ENCODE results near the gene COL12A1. TPM values are rescaled to one million over a fixed set of nuclear protein-coding genes. Genes with fewer than 3 reads are reported as not detected.

The COL12A1 gene
- polyA plus RNA-seq, 1 donor (not counting 4 experiments of a cell fraction or from before 2014, with no cell fraction given): 96.9 TPM

DNA sequence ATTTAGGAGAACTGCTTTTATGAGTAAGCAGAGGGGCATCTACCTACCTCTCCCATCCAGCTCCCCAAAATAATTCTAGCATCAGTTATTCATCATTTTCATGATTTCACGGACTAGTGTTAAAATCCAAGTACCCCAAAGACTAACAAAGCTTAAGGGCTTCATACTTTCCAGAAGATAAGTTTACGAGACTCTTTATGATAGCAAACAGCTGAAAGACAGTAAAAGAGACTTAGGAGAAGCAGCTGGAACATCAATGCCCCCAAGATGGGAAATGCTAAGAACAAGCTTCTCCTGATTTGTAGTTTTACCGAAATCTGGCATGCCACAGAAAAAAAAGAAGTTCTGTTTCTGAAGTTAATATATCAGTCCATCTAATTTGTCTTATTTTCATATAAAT, 70.0 kb downstream of the COL12A1 start:
- no peak for FAIRE-seq
- dilution Hi-C loops (cut with MboI; ENCODE audit: extremely low pct_ligation_motif_present, low sequenced_read_pairs): no loop called here
- no peak for TF ChIP-seq EZH2 (IDR thresholded peaks at IDR 0.05; ENCODE audit: low read length)
- TF ChIP-seq, protein P1, sequence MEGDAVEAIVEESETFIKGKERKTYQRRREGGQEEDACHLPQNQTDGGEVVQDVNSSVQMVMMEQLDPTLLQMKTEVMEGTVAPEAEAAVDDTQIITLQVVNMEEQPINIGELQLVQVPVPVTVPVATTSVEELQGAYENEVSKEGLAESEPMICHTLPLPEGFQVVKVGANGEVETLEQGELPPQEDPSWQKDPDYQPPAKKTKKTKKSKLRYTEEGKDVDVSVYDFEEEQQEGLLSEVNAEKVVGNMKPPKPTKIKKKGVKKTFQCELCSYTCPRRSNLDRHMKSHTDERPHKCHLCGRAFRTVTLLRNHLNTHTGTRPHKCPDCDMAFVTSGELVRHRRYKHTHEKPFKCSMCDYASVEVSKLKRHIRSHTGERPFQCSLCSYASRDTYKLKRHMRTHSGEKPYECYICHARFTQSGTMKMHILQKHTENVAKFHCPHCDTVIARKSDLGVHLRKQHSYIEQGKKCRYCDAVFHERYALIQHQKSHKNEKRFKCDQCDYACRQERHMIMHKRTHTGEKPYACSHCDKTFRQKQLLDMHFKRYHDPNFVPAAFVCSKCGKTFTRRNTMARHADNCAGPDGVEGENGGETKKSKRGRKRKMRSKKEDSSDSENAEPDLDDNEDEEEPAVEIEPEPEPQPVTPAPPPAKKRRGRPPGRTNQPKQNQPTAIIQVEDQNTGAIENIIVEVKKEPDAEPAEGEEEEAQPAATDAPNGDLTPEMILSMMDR (optimal IDR thresholded peaks at IDR 0.05 in 1 of 3, IDR thresholded peaks at IDR 0.05 in 1 of 3, conservative IDR thresholded peaks at IDR 0.05 in 1 of 3; ENCODE audit: extremely low read depth in 1 of 3, insufficient read depth in 2 of 3, low read length in 3 of 3): no peak

DNA sequence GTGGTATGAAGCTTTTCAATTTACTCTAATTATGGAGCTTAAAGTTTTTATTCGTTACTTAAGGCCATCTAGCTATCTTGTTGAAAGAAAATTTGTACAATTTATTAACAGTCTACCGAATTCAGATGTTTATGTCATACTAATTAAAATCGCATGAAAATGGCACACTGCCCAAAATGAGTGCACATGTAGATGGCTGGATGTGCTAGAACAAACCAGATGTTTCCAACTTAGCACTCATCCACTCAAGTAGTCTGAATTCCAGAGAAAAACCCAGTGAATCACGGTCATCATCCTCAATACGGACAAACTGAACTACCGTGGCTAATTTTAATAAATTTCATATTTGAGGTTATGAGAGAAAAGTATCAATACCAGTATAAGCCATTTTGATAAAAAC, 70.4 kb downstream of the COL12A1 start:
- Histone ChIP-seq H3K4me1 (ENCODE audit: control insufficient read depth, extremely low read depth, insufficient read depth, low read length) (no peaks in the 10 kb centered on the region), H3K9me3 (ENCODE audit: control insufficient read depth, low read depth, low read length) (no peaks in the 10 kb centered on the region), H3K9me1 (ENCODE audit: control insufficient read depth, extremely low read depth, insufficient read depth, low read length) (no peaks in the 10 kb centered on the region), H4K20me1 (ENCODE audit: control insufficient read depth, extremely low read depth, insufficient read depth, low read length) (no peaks in the 10 kb centered on the region), H3K4me2 (ENCODE audit: control insufficient read depth, extremely low read depth, insufficient read depth, low read depth, low read length) (no peak overlapping the region), H3K79me2 (ENCODE audit: control insufficient read depth, insufficient read depth, low read length) (no peaks in the 10 kb centered on the region), H3K36me3 (ENCODE audit: control insufficient read depth in 2 of 2, extremely low read depth in 1 of 2, insufficient read depth in 2 of 2, low read length in 2 of 2) (peaks cover 29 to 38% of the 10 kb centered on the region in 2 experiments), H3K4me3 (ENCODE audit: control insufficient read depth in 2 of 3, extremely low read depth in 1 of 3, insufficient read depth in 2 of 3, low read depth in 1 of 3, low read length in 3 of 3) (no peak overlapping the region), H3K27ac (ENCODE audit: control insufficient read depth, insufficient read depth, low read length) (no peak overlapping the region), H2AFZ (ENCODE audit: control insufficient read depth, low read length) (no peak overlapping the region), H3K9ac (ENCODE audit: control insufficient read depth, extremely low read depth, insufficient read depth, low read length) (no peak overlapping the region), H3K27me3 (ENCODE audit: control insufficient read depth, extremely low read depth, insufficient read depth, low read length) (no peaks in the 10 kb centered on the region)
- DNase-seq (ENCODE audit: low read depth, low spot score): no peak
- FAIRE-seq: no peak
- dilution Hi-C loops (cut with MboI; ENCODE audit: extremely low pct_ligation_motif_present, low sequenced_read_pairs): no loop called here
- TF ChIP-seq EZH2 (IDR thresholded peaks at IDR 0.05; ENCODE audit: low read length): no peak
- TF ChIP-seq, protein P1 (optimal IDR thresholded peaks at IDR 0.05 in 1 of 3, IDR thresholded peaks at IDR 0.05 in 1 of 3, conservative IDR thresholded peaks at IDR 0.05 in 1 of 3; ENCODE audit: extremely low read depth in 1 of 3, insufficient read depth in 2 of 3, low read length in 3 of 3): no peak

More for the DNA sequence above, 70.0 kb downstream of the COL12A1 start:
- H3K79me2 ChIP-seq (ENCODE audit: control insufficient read depth, insufficient read depth, low read length): no peaks in the 10 kb centered on the region
- H3K4me1 ChIP-seq (ENCODE audit: control insufficient read depth, extremely low read depth, insufficient read depth, low read length): no peaks in the 10 kb centered on the region
- no peaks in the 10 kb centered on the region for H3K9me1 ChIP-seq (ENCODE audit: control insufficient read depth, extremely low read depth, insufficient read depth, low read length)
- no peak for DNase-seq (ENCODE audit: low read depth, low spot score)
- no peaks in the 10 kb centered on the region for H4K20me1 ChIP-seq (ENCODE audit: control insufficient read depth, extremely low read depth, insufficient read depth, low read length)
- no peak overlapping the region for H3K27ac ChIP-seq (ENCODE audit: control insufficient read depth, insufficient read depth, low read length)
- peaks cover 26 to 35% of the 10 kb centered on the region in 2 experiments for H3K36me3 ChIP-seq (ENCODE audit: control insufficient read depth in 2 of 2, extremely low read depth in 1 of 2, insufficient read depth in 2 of 2, low read length in 2 of 2)
- no peaks in the 10 kb centered on the region for H3K27me3 ChIP-seq (ENCODE audit: control insufficient read depth, extremely low read depth, insufficient read depth, low read length)
- no peak overlapping the region for H2AFZ ChIP-seq (ENCODE audit: control insufficient read depth, low read length)
- H3K9ac ChIP-seq (ENCODE audit: control insufficient read depth, extremely low read depth, insufficient read depth, low read length): no peak overlapping the region
- H3K4me2 ChIP-seq (ENCODE audit: control insufficient read depth, extremely low read depth, insufficient read depth, low read depth, low read length): no peak overlapping the region
- no peak overlapping the region for H3K4me3 ChIP-seq (ENCODE audit: control insufficient read depth in 2 of 3, extremely low read depth in 1 of 3, insufficient read depth in 2 of 3, low read depth in 1 of 3, low read length in 3 of 3)
- H3K9me3 ChIP-seq (ENCODE audit: control insufficient read depth, low read depth, low read length): no peaks in the 10 kb centered on the region

Data from keratinocyte (primary cell).